Measurements from ENCODE around the gene NINL.
A peak's percentile ranks its signal among the peaks of the same experiment; 100 is the strongest.
"Not testable (repeated sequence)": the region's sequence is repeated elsewhere in the genome, so short reads cannot be mapped to it uniquely, and the experiment has no call there.

Gene NINL

GRCh38 chr20:25483431-25484132 is 101.7 kb downstream of the NINL start:
- no peak for DNase-seq

GRCh38 chr20:25481918-25482253 is 103.4 kb downstream of the NINL start:
- DNase-seq: no peak

GRCh38 chr20:25481235-25481917 is 104.0 kb downstream of the NINL start:
- DNase-seq: no peak

- DNase-seq: no peak
Measured at GRCh38 chr20:25480797-25481196, 104.5 kb downstream of the NINL start.

GRCh38 chr20:25480156-25480555 is 105.2 kb downstream of the NINL start:
- no peak for DNase-seq

- no peak for DNase-seq
Measured at GRCh38 chr20:25479638-25480037, 105.7 kb downstream of the NINL start.

GRCh38 chr20:25478889-25479568 is 106.3 kb downstream of the NINL start:
- no peak for DNase-seq

- no peak for DNase-seq
Measured at GRCh38 chr20:25477014-25477882, 108.1 kb downstream of the NINL start.

GRCh38 chr20:25476106-25477013 is 109.0 kb downstream of the NINL start:
- no peak for DNase-seq

- not testable (repeated sequence) for DNase-seq
Measured at GRCh38 chr20:25473297-25473696, 112.0 kb downstream of the NINL start.

- no peak for DNase-seq
Measured at GRCh38 chr20:25471020-25471419, 114.3 kb downstream of the NINL start.

GRCh38 chr20:25470045-25470444 is 115.3 kb downstream of the NINL start:
- DNase-seq: peak; percentile 7 to 59 (median 40)

- no peak for DNase-seq
Measured at GRCh38 chr20:25469558-25469957, 115.8 kb downstream of the NINL start.

GRCh38 chr20:25468126-25469075 is 116.9 kb downstream of the NINL start:
- no peak for DNase-seq

GRCh38 chr20:25467441-25467840 is 117.9 kb downstream of the NINL start:
- no peak for DNase-seq

- no peak for DNase-seq
Measured at GRCh38 chr20:25466846-25467245, 118.5 kb downstream of the NINL start.

- DNase-seq: no peak
Measured at GRCh38 chr20:25465243-25466135, 119.8 kb downstream of the NINL start.

- no peak for DNase-seq
Measured at GRCh38 chr20:25464501-25465242, 120.7 kb downstream of the NINL start.

Data from stimulated activated naive CD4-positive, alpha-beta T cell (primary cell).